Ishikawa (cell line): ENCODE results near the gene ELMO3.

ENCODE experiments used
- CEBPB ChIP-seq: IDR thresholded peaks from 2 replicates; pipeline ENCODE4 v1.6.1; 2012
- CREB1 ChIP-seq: IDR thresholded peaks from 2 replicates; pipeline ENCODE4 v1.6.1; 2012; ENCODE audit warnings: low read depth
- EGR1 ChIP-seq: IDR thresholded peaks from 2 replicates; pipeline ENCODE4 v1.6.1; 2012
- EP300 ChIP-seq: IDR thresholded peaks from 2 replicates; pipeline ENCODE4 v1.6.1; 2012; ENCODE audit warnings: borderline replicate concordance
- RAD21 ChIP-seq: IDR thresholded peaks from 2 replicates; pipeline ENCODE4 v1.6.1; 2012; ENCODE audit warnings: low read depth
- TAF1 ChIP-seq: IDR thresholded peaks from 2 replicates; pipeline ENCODE4 v1.6.1; 2012; ENCODE audit warnings: low read depth, mild to moderate bottlenecking

DNA sequence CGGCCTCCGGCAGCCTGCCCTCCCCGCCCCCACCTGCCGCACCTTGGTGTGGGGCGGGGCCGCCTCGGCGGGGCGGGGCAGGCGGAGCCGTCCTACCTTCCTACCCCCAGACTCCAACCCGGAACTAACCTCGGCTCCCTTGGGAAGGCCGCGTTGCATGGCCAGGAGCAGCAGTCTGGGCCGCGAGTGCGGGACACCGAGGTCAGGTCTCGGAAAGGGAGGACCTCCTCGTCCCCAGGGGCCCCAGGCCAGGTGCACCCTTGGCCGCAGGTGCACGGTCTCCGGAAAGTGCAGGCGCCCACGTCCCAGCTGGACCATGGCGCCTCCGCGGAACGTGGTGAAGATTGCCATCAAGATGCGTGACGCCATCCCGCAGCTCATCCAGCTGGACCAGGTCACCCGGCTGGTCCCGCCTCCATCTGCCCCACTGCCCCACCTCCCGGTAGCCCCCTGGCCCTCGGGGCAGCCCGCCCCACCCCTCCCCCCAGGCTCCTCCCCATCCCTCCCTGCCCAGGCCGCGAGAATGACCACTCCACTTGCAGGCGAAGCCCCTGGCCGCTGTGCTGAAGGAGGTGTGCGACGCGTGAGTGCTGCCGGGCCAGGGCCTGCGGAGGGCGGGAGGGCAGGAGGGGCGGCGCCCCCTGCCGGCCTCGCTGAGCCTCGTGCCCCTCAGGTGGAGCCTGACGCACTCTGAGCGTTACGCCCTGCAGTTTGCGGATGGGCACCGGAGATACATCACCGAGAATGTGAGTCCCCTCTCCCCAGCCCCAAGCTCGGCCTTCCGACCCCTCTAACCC, at the start of gene ELMO3:
- TF ChIP-seq CEBPB = no peak
- peak; percentile 44; the same call in 1 of the 2 replicates for TF ChIP-seq TAF1
- TF ChIP-seq RAD21 = peak; percentile 7; the same call in 1 of the 2 replicates
- TF ChIP-seq EP300 = 0 out of 2 replicates have a peak, but pooled peaks have one; percentile 20
- TF ChIP-seq CREB1 = no peak
- no peak for TF ChIP-seq EGR1
